Measurements from ENCODE around the gene COPS2. TPM values are rescaled to one million over a fixed set of nuclear protein-coding genes. Genes with fewer than 3 reads are reported as not detected.

The COPS2 gene
- total and polyA plus RNA-seq, 9 of the 15 experiments (the other 6 are each of a cell fraction or from before 2014, with no cell fraction given), result 66.4 to 154 (median 117) TPM

- TF ChIP-seq PBX2 (CRISPR knock-in tag; IDR thresholded peaks at IDR 0.05; ENCODE audit: low read depth), result no peak
- no peak for TF ChIP-seq PBX2 (tag; conservative IDR thresholded peaks at IDR 0.05; ENCODE audit: low read depth)
- TF ChIP-seq, protein P1, sequence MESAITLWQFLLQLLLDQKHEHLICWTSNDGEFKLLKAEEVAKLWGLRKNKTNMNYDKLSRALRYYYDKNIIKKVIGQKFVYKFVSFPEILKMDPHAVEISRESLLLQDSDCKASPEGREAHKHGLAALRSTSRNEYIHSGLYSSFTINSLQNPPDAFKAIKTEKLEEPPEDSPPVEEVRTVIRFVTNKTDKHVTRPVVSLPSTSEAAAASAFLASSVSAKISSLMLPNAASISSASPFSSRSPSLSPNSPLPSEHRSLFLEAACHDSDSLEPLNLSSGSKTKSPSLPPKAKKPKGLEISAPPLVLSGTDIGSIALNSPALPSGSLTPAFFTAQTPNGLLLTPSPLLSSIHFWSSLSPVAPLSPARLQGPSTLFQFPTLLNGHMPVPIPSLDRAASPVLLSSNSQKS (CRISPR knock-in tag; IDR thresholded peaks at IDR 0.05), result no peak
- TF ChIP-seq, protein P2, sequence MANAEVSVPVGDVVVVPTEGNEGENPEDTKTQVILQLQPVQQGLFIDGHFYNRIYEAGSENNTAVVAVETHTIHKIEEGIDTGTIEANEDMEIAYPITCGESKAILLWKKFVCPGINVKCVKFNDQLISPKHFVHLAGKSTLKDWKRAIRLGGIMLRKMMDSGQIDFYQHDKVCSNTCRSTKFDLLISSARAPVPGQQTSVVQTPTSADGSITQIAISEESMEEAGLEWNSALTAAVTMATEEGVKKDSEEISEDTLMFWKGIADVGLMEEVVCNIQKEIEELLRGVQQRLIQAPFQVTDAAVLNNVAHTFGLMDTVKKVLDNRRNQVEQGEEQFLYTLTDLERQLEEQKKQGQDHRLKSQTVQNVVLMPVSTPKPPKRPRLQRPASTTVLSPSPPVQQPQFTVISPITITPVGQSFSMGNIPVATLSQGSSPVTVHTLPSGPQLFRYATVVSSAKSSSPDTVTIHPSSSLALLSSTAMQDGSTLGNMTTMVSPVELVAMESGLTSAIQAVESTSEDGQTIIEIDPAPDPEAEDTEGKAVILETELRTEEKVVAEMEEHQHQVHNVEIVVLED (CRISPR knock-in tag; IDR thresholded peaks at IDR 0.05), result no peak
- TF ChIP-seq, protein P3, sequence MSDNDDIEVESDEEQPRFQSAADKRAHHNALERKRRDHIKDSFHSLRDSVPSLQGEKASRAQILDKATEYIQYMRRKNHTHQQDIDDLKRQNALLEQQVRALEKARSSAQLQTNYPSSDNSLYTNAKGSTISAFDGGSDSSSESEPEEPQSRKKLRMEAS (CRISPR knock-in tag; IDR thresholded peaks at IDR 0.05), result no peak
- TF ChIP-seq ASH1L (IDR thresholded peaks at IDR 0.05; ENCODE audit: borderline replicate concordance, low read depth, partially characterized antibody), result no peak
- TF ChIP-seq TCF3 (CRISPR knock-in tag; IDR thresholded peaks at IDR 0.05), result no peak
- no peak for TF ChIP-seq SRF (CRISPR knock-in tag; IDR thresholded peaks at IDR 0.05)
- TF ChIP-seq, protein P4, sequence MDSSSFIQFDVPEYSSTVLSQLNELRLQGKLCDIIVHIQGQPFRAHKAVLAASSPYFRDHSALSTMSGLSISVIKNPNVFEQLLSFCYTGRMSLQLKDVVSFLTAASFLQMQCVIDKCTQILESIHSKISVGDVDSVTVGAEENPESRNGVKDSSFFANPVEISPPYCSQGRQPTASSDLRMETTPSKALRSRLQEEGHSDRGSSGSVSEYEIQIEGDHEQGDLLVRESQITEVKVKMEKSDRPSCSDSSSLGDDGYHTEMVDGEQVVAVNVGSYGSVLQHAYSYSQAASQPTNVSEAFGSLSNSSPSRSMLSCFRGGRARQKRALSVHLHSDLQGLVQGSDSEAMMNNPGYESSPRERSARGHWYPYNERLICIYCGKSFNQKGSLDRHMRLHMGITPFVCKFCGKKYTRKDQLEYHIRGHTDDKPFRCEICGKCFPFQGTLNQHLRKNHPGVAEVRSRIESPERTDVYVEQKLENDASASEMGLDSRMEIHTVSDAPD (CRISPR knock-in tag; IDR thresholded peaks at IDR 0.05), result no peak
- no peak for TF ChIP-seq PTRF (tag; IDR thresholded peaks at IDR 0.05)
- no peak for TF ChIP-seq MCM7 (IDR thresholded peaks at IDR 0.05)
- TF ChIP-seq RB1 (IDR thresholded peaks at IDR 0.05; ENCODE audit: low read depth), result no peak
- TF ChIP-seq FOSL1 (tag; conservative IDR thresholded peaks at IDR 0.05), result no peak
Observed at GRCh38 chr15:49187549-49188245, 32.3 kb upstream of the COPS2 start (continued).
